Effector memory CD4-positive, alpha-beta T cell (primary cell): ENCODE data around the gene RRAS2.
A peak's percentile ranks its signal among the peaks of the same experiment; 100 is the strongest.
"Not testable (repeated sequence)": the region's sequence is repeated elsewhere in the genome, so short reads cannot be mapped to it uniquely, and the experiment has no call there.

Source experiments
- DNase-seq, 3 donors: peaks; one replicate each; pipeline ENCODE4 v3.0.0-alpha.2; 2020
- H3K27ac ChIP-seq: 2 replicates; pipeline ENCODE4 v1.7.0; 2013; ENCODE audit warnings: mild to moderate bottlenecking, low read length, moderate library complexity; ENCODE audit not compliant: insufficient read depth, poor library complexity, severe bottlenecking
- H3K27me3 ChIP-seq: replicated peaks from 2 replicates; pipeline ENCODE4 v1.7.0; 2013; ENCODE audit warnings: mild to moderate bottlenecking, low read length; ENCODE audit not compliant: insufficient read depth, control insufficient read depth, poor library complexity, severe bottlenecking
- H3K36me3 ChIP-seq: 2 replicates; pipeline ENCODE4 v1.7.0; 2013; ENCODE audit warnings: mild to moderate bottlenecking, low read length, moderate library complexity; ENCODE audit not compliant: control insufficient read depth, insufficient read depth
- H3K4me1 ChIP-seq: 2 replicates; pipeline ENCODE4 v1.7.0; 2013; ENCODE audit warnings: low read length, mild to moderate bottlenecking; ENCODE audit not compliant: control insufficient read depth, insufficient read depth, poor library complexity, severe bottlenecking
- H3K4me3 ChIP-seq: 2 replicates; pipeline ENCODE4 v1.7.0; 2013; ENCODE audit warnings: low read length, low read depth, mild to moderate bottlenecking; ENCODE audit not compliant: insufficient read depth, poor library complexity, severe bottlenecking
- H3K9me3 ChIP-seq: 2 replicates; pipeline ENCODE4 v1.7.0; 2013; ENCODE audit warnings: mild to moderate bottlenecking, low read length, moderate library complexity; ENCODE audit not compliant: control insufficient read depth

Gene RRAS2

GRCh38 chr11:14253421-14253820, 105.6 kb downstream of the RRAS2 start:
- no peaks in the 10 kb centered on the region for H3K9me3 ChIP-seq
- H3K27me3 ChIP-seq = no peaks in the 10 kb centered on the region
- peaks cover 8% of the 10 kb centered on the region for H3K4me1 ChIP-seq
- no peak overlapping the region for H3K27ac ChIP-seq
- no peak for DNase-seq
- no peaks in the 10 kb centered on the region for H3K36me3 ChIP-seq
- H3K4me3 ChIP-seq = no peak overlapping the region

GRCh38 chr11:14252501-14252900, 106.5 kb downstream of the RRAS2 start:
- H3K36me3 ChIP-seq, H3K27ac ChIP-seq, H3K27me3 ChIP-seq, DNase-seq, H3K9me3 ChIP-seq, H3K4me3 ChIP-seq: not testable (repeated sequence)
- H3K4me1 ChIP-seq = peaks cover 12% of the 10 kb centered on the region

- H3K36me3 ChIP-seq = no peaks in the 10 kb centered on the region
- no peaks in the 10 kb centered on the region for H3K27me3 ChIP-seq
- peaks cover 12% of the 10 kb centered on the region for H3K4me1 ChIP-seq
- no peaks in the 10 kb centered on the region for H3K9me3 ChIP-seq
- DNase-seq = no peak
- no peak overlapping the region for H3K4me3 ChIP-seq
- no peak overlapping the region for H3K27ac ChIP-seq
Observed at GRCh38 chr11:14251754-14252153, 107.2 kb downstream of the RRAS2 start.

GRCh38 chr11:14249121-14249963, 109.6 kb downstream of the RRAS2 start:
- peak; percentile 23 to 65 (median 46) for DNase-seq
- no peaks in the 10 kb centered on the region for H3K9me3 ChIP-seq
- no peaks in the 10 kb centered on the region for H3K36me3 ChIP-seq
- peak overlapping the region; percentile 19 for H3K4me3 ChIP-seq
- peaks cover 12% of the 10 kb centered on the region for H3K4me1 ChIP-seq
- H3K27ac ChIP-seq = no peak overlapping the region
- no peaks in the 10 kb centered on the region for H3K27me3 ChIP-seq

- Histone ChIP-seq H3K4me1 (peaks cover 12% of the 10 kb centered on the region), H3K27ac (no peak overlapping the region), H3K4me3 (peak overlapping the region; percentile 19), H3K36me3 (no peaks in the 10 kb centered on the region), H3K27me3 (no peaks in the 10 kb centered on the region), H3K9me3 (no peaks in the 10 kb centered on the region)
- no peak for DNase-seq
Observed at GRCh38 chr11:14248580-14248981, 110.4 kb downstream of the RRAS2 start.

- Histone ChIP-seq H3K36me3 (no peaks in the 10 kb centered on the region), H3K4me1 (peaks cover 12% of the 10 kb centered on the region), H3K27ac (no peak overlapping the region), H3K27me3 (no peaks in the 10 kb centered on the region), H3K9me3 (no peaks in the 10 kb centered on the region), H3K4me3 (no peak overlapping the region)
- no peak for DNase-seq
Observed at GRCh38 chr11:14245444-14245843, 113.5 kb downstream of the RRAS2 start.

GRCh38 chr11:14244926-14245325, 114.1 kb downstream of the RRAS2 start:
- Histone ChIP-seq H3K4me1 (peaks cover 12% of the 10 kb centered on the region), H3K36me3 (no peaks in the 10 kb centered on the region), H3K4me3 (no peak overlapping the region), H3K27me3 (no peaks in the 10 kb centered on the region), H3K27ac (no peak overlapping the region), H3K9me3 (no peaks in the 10 kb centered on the region)
- no peak for DNase-seq

- no peaks in the 10 kb centered on the region for H3K9me3 ChIP-seq
- no peaks in the 10 kb centered on the region for H3K27me3 ChIP-seq
- no peak for DNase-seq
- H3K36me3 ChIP-seq = no peaks in the 10 kb centered on the region
- no peak overlapping the region for H3K4me3 ChIP-seq
- H3K4me1 ChIP-seq = no peaks in the 10 kb centered on the region
- H3K27ac ChIP-seq = no peak overlapping the region
Observed at GRCh38 chr11:14242733-14243132, 116.2 kb downstream of the RRAS2 start.

- H3K36me3 ChIP-seq = no peaks in the 10 kb centered on the region
- H3K4me1 ChIP-seq = no peaks in the 10 kb centered on the region
- no peak overlapping the region for H3K4me3 ChIP-seq
- DNase-seq = no peak
- H3K9me3 ChIP-seq = no peaks in the 10 kb centered on the region
- H3K27ac ChIP-seq = no peak overlapping the region
- no peaks in the 10 kb centered on the region for H3K27me3 ChIP-seq
Observed at GRCh38 chr11:14242187-14242586, 116.8 kb downstream of the RRAS2 start.

GRCh38 chr11:14240951-14241350, 118.0 kb downstream of the RRAS2 start:
- H3K4me3 ChIP-seq = no peak overlapping the region
- H3K4me1 ChIP-seq = no peaks in the 10 kb centered on the region
- no peak overlapping the region for H3K27ac ChIP-seq
- H3K27me3 ChIP-seq = no peaks in the 10 kb centered on the region
- H3K9me3 ChIP-seq = no peaks in the 10 kb centered on the region
- H3K36me3 ChIP-seq = no peaks in the 10 kb centered on the region
- DNase-seq = no peak
